Mammary epithelial cell (primary cell): ENCODE data around the gene GNA12.

ENCODE experiments used
- EZH2 ChIP-seq: IDR thresholded peaks from 2 replicates; pipeline ENCODE4 v1.6.1; 2012; ENCODE audit warnings: low read length, inconsistent platforms, borderline replicate concordance
- TF ChIP-seq, protein P1 (sequence below), 2 donors: IDR thresholded peaks in 1 of 2; conservative IDR thresholded peaks in 1 of 2; 2 replicates each; pipeline ENCODE4 v1.5.1; 2011 to 2012; ENCODE audit warnings: inconsistent platforms in 2 of 2, low read length in 2 of 2, mild to moderate bottlenecking in 2 of 2, control low read depth in 1 of 2, low read depth in 1 of 2; ENCODE audit not compliant: insufficient read depth in 1 of 2; ENCODE audit errors: extremely low read depth in 1 of 2

DNA sequence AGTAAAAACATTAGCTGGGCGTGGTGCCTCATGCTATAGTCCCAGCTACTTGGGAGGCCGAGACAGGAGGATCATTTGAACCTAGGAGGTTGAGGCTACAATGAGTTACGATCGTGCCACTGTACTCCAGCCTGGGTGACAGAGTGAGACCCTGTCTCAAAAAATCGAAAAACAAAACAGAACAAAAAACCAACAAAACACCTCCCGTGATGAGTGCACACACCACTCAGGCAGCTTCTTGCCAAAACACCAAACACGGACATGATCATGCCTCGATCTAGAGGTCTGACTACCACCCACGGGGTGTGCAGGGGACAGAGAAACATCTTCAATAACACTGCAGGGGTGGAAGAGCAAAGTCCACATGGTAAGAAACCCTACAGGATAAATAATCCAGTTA lies 111.7 kb downstream of the GNA12 start:
- TF ChIP-seq, protein P1, sequence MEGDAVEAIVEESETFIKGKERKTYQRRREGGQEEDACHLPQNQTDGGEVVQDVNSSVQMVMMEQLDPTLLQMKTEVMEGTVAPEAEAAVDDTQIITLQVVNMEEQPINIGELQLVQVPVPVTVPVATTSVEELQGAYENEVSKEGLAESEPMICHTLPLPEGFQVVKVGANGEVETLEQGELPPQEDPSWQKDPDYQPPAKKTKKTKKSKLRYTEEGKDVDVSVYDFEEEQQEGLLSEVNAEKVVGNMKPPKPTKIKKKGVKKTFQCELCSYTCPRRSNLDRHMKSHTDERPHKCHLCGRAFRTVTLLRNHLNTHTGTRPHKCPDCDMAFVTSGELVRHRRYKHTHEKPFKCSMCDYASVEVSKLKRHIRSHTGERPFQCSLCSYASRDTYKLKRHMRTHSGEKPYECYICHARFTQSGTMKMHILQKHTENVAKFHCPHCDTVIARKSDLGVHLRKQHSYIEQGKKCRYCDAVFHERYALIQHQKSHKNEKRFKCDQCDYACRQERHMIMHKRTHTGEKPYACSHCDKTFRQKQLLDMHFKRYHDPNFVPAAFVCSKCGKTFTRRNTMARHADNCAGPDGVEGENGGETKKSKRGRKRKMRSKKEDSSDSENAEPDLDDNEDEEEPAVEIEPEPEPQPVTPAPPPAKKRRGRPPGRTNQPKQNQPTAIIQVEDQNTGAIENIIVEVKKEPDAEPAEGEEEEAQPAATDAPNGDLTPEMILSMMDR (conservative IDR thresholded peaks at IDR 0.05 in 1 of 2, IDR thresholded peaks at IDR 0.05 in 1 of 2; ENCODE audit: extremely low read depth in 1 of 2, insufficient read depth in 1 of 2, low read depth in 1 of 2, low read length in 2 of 2): no peak
- no peak for TF ChIP-seq EZH2
